HFF-Myc (cell line): ENCODE results near the gene GNG12.

Experiments used
- DNase-seq: peaks from one replicate; pipeline ENCODE4 v3.0.0-alpha.2; 2011; ENCODE audit warnings: low read depth; ENCODE audit errors: extremely low read depth
- H3K4me3 ChIP-seq: replicated peaks from 2 replicates; pipeline ENCODE4 v1.5.1; 2011; ENCODE audit warnings: low read depth, mild to moderate bottlenecking, control low read depth, low read length
- CTCF ChIP-seq: IDR thresholded peaks from 2 replicates; pipeline ENCODE4 v1.5.1; 2012; ENCODE audit warnings: mild to moderate bottlenecking, low read depth, low read length, control low read depth; ENCODE audit errors: missing control alignments

Gene GNG12

GRCh38 chr1:67721650-67722291 is 111.5 kb downstream of the GNG12 start:
- no peak for TF ChIP-seq CTCF
- no peak for DNase-seq
- H3K4me3 ChIP-seq = no peak overlapping the region

- H3K4me3 ChIP-seq = no peak overlapping the region
- TF ChIP-seq CTCF = no peak
- DNase-seq = no peak
Measured at GRCh38 chr1:67721112-67721511, 112.2 kb downstream of the GNG12 start.

- no peak for DNase-seq
- no peak for TF ChIP-seq CTCF
- no peak overlapping the region for H3K4me3 ChIP-seq
Measured at GRCh38 chr1:67719329-67720196, 113.7 kb downstream of the GNG12 start.

- no peak for TF ChIP-seq CTCF
- DNase-seq = no peak
- H3K4me3 ChIP-seq = no peak overlapping the region
Measured at GRCh38 chr1:67717876-67718275, 115.4 kb downstream of the GNG12 start.

- DNase-seq = no peak
- H3K4me3 ChIP-seq = no peak overlapping the region
- TF ChIP-seq CTCF = no peak
Measured at GRCh38 chr1:67716800-67717199, 116.5 kb downstream of the GNG12 start.

- H3K4me3 ChIP-seq = no peak overlapping the region
- no peak for TF ChIP-seq CTCF
- DNase-seq = no peak
Measured at GRCh38 chr1:67715819-67716218, 117.4 kb downstream of the GNG12 start.
